ENCODE data around the gene SEC14L5.
"Not testable (repeated sequence)": the region's sequence is repeated elsewhere in the genome, so short reads cannot be mapped to it uniquely, and the experiment has no call there.

The SEC14L5 gene

DNA sequence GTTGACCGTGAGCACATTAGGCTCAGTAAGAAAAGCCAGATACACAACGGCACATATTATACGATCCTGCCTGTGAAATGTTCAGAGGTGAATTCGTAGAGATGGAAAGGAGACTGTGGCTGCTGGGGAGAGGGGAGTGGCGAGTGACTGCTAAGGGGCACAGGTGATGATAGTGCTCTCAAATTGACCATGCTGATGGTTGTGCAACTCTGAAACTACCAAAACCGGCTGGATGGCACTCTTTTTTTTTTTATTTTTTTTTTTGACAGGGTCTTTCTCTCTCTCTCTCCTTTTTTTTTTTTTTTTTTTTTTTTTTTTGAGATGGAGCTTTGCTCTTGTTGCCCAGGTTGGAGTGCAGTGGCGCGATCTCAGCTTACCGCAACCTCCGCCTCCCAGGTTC lies 8.1 kb upstream of the SEC14L5 start:
- peaks cover 10% of the 10 kb centered on the region for H3K4me1 Mint-ChIP-seq
- no peak overlapping the region for H3K27ac Mint-ChIP-seq
- H3K36me3 Mint-ChIP-seq (ENCODE audit: low read depth) = no peaks in the 10 kb centered on the region
- TF ChIP-seq, protein P1, sequence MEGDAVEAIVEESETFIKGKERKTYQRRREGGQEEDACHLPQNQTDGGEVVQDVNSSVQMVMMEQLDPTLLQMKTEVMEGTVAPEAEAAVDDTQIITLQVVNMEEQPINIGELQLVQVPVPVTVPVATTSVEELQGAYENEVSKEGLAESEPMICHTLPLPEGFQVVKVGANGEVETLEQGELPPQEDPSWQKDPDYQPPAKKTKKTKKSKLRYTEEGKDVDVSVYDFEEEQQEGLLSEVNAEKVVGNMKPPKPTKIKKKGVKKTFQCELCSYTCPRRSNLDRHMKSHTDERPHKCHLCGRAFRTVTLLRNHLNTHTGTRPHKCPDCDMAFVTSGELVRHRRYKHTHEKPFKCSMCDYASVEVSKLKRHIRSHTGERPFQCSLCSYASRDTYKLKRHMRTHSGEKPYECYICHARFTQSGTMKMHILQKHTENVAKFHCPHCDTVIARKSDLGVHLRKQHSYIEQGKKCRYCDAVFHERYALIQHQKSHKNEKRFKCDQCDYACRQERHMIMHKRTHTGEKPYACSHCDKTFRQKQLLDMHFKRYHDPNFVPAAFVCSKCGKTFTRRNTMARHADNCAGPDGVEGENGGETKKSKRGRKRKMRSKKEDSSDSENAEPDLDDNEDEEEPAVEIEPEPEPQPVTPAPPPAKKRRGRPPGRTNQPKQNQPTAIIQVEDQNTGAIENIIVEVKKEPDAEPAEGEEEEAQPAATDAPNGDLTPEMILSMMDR (IDR thresholded peaks at IDR 0.05; ENCODE audit: unreplicated experiment in 3 of 3) = no peak
- peaks cover 30% of the 10 kb centered on the region for H3K27me3 Mint-ChIP-seq (ENCODE audit: low read depth)
- H3K4me3 Mint-ChIP-seq = no peak overlapping the region
- no peaks in the 10 kb centered on the region for H3K9me3 Mint-ChIP-seq

DNA sequence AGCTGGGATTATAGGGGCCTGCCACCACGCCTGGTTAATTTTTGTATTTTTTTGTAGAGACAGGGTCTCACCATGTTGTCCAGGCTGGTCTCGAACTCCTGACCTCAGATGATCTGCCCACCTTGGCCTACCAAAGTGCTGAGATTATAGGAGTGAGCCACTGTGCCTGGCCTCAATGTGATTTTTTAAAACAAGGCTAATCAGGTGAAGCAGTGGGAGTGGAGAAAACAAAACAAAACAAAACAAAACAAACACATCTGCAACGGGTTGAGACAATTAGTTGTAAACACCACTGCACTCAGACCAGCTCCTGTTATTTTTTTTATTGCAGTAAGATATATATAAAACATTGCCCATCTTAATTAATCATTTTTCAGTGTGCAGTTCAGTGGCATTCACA lies 6.5 kb upstream of the SEC14L5 start:
- peaks cover 34% of the 10 kb centered on the region for H3K27me3 Mint-ChIP-seq (ENCODE audit: low read depth)
- peaks cover 12% of the 10 kb centered on the region for H3K4me1 Mint-ChIP-seq
- not testable (repeated sequence) for H3K36me3 Mint-ChIP-seq (ENCODE audit: low read depth); H3K4me3 Mint-ChIP-seq; H3K27ac Mint-ChIP-seq; H3K9me3 Mint-ChIP-seq

DNA sequence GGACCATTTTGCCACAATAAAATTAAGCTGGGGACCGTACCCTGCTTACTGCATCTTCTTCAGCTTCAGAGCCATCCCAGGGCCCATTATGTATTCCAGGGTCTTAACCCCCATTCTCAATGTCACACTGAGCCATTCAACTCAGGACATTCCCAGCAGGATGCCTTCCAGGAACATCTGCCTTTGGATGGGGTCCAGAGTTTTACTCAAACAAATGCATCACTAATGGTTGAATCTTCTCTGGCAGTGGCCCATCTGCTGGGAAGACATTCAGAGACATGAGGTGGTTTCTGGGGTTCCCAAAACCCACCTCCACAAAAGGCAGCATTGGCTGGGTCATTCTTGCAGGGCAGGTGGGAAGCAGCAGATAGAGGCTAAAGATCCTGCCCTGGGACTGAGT lies 3.4 kb upstream of the SEC14L5 start:
- peaks cover 13% of the 10 kb centered on the region for H3K4me1 Mint-ChIP-seq
- H3K36me3 Mint-ChIP-seq (ENCODE audit: low read depth) = no peaks in the 10 kb centered on the region

DNA sequence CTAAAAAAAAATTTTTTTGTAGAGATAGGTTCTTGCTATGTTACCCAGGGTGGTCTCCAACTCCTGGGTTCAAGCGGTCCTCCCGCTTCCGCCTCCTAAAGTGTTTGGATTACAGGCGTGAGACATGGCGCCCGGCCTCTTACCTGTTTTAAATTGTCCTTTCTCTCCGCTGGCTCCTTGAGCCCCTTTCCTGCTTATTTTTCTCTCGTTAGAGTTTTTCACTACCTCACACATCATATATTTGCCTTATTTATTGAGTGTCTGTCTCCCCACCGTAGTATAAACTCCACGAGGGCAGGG lies 760 bp upstream of the SEC14L5 start:
- peak overlapping the region; percentile 70 to 83 (median 78) for H3K4me3 Mint-ChIP-seq
- H3K4me1 Mint-ChIP-seq = peaks cover 13% of the 10 kb centered on the region
- TF ChIP-seq, protein P1 (IDR thresholded peaks at IDR 0.05; ENCODE audit: unreplicated experiment in 3 of 3) = no peak
- peaks cover 56% of the 10 kb centered on the region for H3K27me3 Mint-ChIP-seq (ENCODE audit: low read depth)
- no peaks in the 10 kb centered on the region for H3K36me3 Mint-ChIP-seq (ENCODE audit: low read depth)
- peak overlapping the region in 1 of 3 experiments; percentile 13 for H3K27ac Mint-ChIP-seq
- no peaks in the 10 kb centered on the region for H3K9me3 Mint-ChIP-seq

More for the DNA sequence above, 3.4 kb upstream of the SEC14L5 start:
- Mint-ChIP-seq H3K4me3 (no peak overlapping the region), H3K27me3 (ENCODE audit: low read depth) (peaks cover 36% of the 10 kb centered on the region), H3K9me3 (no peaks in the 10 kb centered on the region), H3K27ac (no peak overlapping the region)
- TF ChIP-seq, protein P1 (IDR thresholded peaks at IDR 0.05; ENCODE audit: unreplicated experiment in 3 of 3) = no peak

DNA sequence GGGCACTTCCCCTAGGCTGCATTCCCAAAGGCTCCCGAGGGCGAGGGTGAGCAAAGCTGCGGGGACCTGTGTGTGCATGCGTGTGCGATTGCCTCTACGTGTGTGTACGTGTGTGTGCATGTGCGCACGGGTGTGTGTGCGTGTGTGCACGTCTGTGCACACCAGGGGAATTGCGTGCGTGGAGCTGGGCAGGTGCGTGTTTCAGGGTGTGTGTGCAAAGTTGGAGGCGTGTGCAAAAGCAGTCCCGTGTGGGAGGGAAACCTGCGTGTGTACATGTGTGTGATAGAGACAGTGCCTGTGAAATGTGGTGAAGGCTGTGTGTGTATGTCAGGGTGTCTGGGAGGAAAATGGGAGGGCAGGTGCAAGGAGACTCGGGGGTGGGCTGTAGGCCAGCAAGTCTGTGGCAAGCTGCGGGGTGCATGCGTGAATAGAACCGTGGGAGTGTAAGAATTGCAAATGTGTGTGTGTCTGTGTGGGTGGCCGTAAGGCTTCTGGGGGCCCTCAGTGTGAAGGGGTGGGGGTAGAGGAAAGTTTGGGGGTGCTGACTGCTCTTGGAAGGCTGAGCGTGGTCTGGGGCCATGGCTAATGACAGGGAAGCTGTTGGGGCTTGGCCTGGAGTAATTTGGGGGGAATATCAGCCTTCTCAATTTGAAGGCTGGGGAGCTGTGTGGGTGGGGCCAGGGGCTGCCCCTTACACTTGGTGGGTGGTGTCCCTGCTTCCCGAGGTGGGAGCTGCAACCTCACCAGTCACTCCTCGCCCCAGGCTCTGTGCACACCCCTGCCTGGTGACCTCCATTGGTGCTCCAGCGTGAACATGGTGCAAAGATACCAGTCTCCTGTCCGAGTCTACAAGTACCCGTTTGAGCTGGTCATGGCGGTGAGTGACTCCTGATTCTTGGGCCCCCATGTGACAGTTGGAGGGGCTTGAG lies 644 bp downstream of the SEC14L5 start:
- Mint-ChIP-seq H3K9me3 (no peaks in the 10 kb centered on the region), H3K27ac (no peak overlapping the region), H3K36me3 (ENCODE audit: low read depth) (no peaks in the 10 kb centered on the region), H3K27me3 (ENCODE audit: low read depth) (peaks cover 52% of the 10 kb centered on the region), H3K4me3 (peak overlapping the region in 2 of 3 experiments; percentile 35 to 83), H3K4me1 (peaks cover 13% of the 10 kb centered on the region)
- TF ChIP-seq, protein P1 (IDR thresholded peaks at IDR 0.05; ENCODE audit: unreplicated experiment in 3 of 3) = no peak

DNA sequence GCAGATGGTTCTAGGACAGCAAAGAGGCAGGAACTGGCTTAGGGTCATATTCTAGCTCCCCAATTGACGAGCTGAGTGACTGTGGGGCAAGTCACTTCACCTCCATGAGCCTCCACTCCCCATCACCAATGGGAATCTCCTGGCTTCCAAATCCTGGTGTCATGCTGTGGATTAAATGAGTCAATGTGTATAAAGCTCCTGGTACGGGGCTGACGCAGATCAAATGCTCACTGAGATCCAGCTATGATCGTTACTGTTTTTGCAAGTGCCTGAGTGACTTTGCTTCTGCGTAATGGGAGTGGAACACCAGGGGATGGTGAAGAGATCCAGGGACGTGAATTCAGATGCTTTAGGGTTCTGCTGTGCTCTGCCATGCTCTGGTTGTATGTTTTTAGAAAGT lies 2.4 kb downstream of the SEC14L5 start:
- no peaks in the 10 kb centered on the region for H3K9me3 Mint-ChIP-seq
- H3K4me1 Mint-ChIP-seq = peaks cover 13% of the 10 kb centered on the region
- no peak overlapping the region for H3K4me3 Mint-ChIP-seq
- H3K36me3 Mint-ChIP-seq (ENCODE audit: low read depth) = no peaks in the 10 kb centered on the region
- H3K27ac Mint-ChIP-seq = no peak overlapping the region
- TF ChIP-seq, protein P1 (IDR thresholded peaks at IDR 0.05; ENCODE audit: unreplicated experiment in 3 of 3) = no peak
- peaks cover 48% of the 10 kb centered on the region for H3K27me3 Mint-ChIP-seq (ENCODE audit: low read depth)
